ENCODE results near the gene CXCL17. TPM values are rescaled to one million over a fixed set of nuclear protein-coding genes. Genes with fewer than 3 reads are reported as not detected.
A peak's percentile ranks its signal among the peaks of the same experiment; 100 is the strongest.

The CXCL17 gene
- total RNA-seq, 2 donors from 2014 or later = 2.4 to 4.8 TPM

DNA sequence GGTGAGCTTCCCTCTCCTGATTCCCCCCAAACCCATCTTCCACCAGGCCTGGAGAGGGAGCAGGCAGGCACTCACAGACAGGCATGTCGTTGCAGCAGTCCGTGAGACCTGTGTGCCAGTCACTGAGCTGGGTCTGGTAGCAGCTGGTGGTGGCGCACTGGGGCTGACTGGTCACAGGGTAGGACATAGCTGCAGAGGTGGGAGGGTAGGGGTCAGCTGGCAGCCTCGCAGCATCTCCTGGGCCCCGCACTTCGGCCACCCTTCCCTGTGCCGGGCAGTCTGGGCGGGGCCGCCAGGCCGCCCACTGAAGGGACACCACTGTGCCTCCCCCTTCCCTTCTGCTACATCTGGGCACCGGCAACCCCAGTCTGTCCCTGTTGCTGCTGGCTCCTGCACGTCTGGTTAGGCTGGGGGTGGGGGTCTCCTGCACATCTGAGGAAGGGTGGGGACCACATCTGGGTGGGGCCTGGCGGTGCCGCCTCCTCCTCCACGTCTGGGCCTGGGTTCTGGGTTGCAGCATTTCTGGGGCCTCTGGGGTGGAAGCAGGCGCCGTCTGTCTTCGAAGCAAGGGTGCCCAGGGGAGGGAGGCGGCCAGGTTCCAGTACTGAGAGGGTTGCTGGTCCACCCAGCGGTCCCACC lies 53.8 kb downstream of the CXCL17 start:
- WGBS = 78% methylated on average over 20 of the region's 20 CpGs
- intact Hi-C loops (cut with DNase I) = no loop called here
- TF ChIP-seq, protein P1, sequence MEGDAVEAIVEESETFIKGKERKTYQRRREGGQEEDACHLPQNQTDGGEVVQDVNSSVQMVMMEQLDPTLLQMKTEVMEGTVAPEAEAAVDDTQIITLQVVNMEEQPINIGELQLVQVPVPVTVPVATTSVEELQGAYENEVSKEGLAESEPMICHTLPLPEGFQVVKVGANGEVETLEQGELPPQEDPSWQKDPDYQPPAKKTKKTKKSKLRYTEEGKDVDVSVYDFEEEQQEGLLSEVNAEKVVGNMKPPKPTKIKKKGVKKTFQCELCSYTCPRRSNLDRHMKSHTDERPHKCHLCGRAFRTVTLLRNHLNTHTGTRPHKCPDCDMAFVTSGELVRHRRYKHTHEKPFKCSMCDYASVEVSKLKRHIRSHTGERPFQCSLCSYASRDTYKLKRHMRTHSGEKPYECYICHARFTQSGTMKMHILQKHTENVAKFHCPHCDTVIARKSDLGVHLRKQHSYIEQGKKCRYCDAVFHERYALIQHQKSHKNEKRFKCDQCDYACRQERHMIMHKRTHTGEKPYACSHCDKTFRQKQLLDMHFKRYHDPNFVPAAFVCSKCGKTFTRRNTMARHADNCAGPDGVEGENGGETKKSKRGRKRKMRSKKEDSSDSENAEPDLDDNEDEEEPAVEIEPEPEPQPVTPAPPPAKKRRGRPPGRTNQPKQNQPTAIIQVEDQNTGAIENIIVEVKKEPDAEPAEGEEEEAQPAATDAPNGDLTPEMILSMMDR (IDR thresholded peaks at IDR 0.05) = no peak
- TF ChIP-seq POLR2A (IDR thresholded peaks at IDR 0.05) = no peak
- no peak for TF ChIP-seq POLR2AphosphoS5 (IDR thresholded peaks at IDR 0.05)
- H3K36me3 ChIP-seq = no peaks in the 10 kb centered on the region
- H3K27me3 ChIP-seq (replicated peaks; ENCODE audit: insufficient read depth) = no peaks in the 10 kb centered on the region
- no peaks in the 10 kb centered on the region for H3K4me1 ChIP-seq (replicated peaks)
- no peak for DNase-seq (ENCODE audit: low spot score)
- no peaks in the 10 kb centered on the region for H3K9me3 ChIP-seq
- H3K4me3 ChIP-seq = no peak overlapping the region
- no peak overlapping the region for H3K27ac ChIP-seq

DNA sequence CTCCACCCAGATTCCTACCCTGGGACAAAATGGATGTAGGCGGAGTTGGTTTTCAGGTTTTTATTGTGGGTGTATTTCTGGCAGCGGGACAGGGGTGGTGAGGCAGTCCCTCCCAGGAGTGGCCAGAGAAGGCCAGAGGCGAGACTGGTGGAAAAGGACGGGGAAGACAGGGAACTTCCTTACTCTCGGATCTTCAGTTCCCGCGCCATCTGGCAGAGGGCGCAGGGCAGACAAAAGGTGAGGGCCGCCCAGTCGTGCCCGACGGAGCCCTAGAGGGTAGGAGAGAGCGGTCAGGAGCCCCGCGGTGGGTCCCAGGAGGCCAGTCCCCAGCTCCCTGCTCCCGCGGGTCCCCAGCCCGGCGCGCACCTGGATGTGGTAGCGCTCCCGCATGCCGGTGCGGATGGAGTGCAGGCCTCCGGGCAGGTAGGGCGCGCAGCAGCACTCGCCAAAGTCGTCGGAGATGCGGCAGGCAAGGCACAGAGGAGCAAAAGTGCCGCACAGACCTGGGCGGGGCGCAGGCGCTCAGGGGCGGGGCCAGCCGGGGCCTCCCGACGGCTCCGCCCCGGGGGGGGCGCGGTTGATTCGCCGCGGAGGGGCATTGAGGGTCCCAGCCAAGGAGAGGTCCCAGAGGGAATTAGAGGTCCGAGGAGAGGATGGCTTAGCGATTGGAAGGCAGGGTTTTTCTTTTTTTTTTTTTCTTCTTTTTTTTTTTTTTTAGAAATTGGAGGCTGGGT lies 55.6 kb downstream of the CXCL17 start:
- H3K27me3 ChIP-seq (replicated peaks; ENCODE audit: insufficient read depth) = no peaks in the 10 kb centered on the region

DNA sequence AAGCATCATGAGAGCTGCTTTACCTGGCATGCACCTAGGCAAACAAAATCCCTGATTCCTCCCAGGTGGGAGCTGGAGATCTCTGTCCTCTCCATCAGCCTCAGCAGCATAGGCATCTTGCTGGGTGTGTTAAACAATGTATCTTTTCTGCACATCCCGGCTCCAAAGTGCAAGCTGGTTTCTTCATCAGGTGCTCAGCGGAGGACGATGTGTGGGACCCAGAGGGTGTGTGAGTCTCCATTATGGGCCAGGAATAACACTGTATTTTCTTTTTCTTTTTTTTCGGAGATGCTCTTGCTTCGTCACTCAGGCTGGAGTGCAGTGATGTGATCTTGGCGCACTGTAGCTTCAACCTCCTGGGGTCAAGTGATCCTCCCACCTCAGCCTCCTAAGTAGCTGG lies 62.6 kb downstream of the CXCL17 start:
- DNase-seq (ENCODE audit: low spot score) = no peak
- no peaks in the 10 kb centered on the region for H3K36me3 ChIP-seq
- TF ChIP-seq, protein P1 (IDR thresholded peaks at IDR 0.05) = no peak
- TF ChIP-seq POLR2A (IDR thresholded peaks at IDR 0.05) (no peak), POLR2AphosphoS5 (IDR thresholded peaks at IDR 0.05) (no peak)
- no peak overlapping the region for H3K4me3 ChIP-seq
- H3K27me3 ChIP-seq (replicated peaks; ENCODE audit: insufficient read depth) = no peaks in the 10 kb centered on the region
- WGBS = 76% methylated on average over 6 of the region's 6 CpGs
- intact Hi-C loops (cut with DNase I) = no loop called here
- H3K9me3 ChIP-seq = no peaks in the 10 kb centered on the region
- no peak overlapping the region for H3K27ac ChIP-seq
- H3K4me1 ChIP-seq (replicated peaks) = no peaks in the 10 kb centered on the region

More for the DNA sequence above, 55.6 kb downstream of the CXCL17 start:
- peak; percentile 67 for DNase-seq (ENCODE audit: low spot score)
- Histone ChIP-seq H3K4me1 (replicated peaks) (no peaks in the 10 kb centered on the region), H3K4me3 (peak overlapping the region; percentile 29 to 37), H3K27ac (peak overlapping the region; percentile 69 to 76), H3K9me3 (no peaks in the 10 kb centered on the region), H3K36me3 (no peaks in the 10 kb centered on the region)
- TF ChIP-seq, protein P1 (IDR thresholded peaks at IDR 0.05) = peak; percentile 12 to 64 (median 38)
- peak; percentile 61 for TF ChIP-seq POLR2AphosphoS5 (IDR thresholded peaks at IDR 0.05)
- peak; percentile 34 for TF ChIP-seq POLR2A (IDR thresholded peaks at IDR 0.05)
- 2% methylated on average over 42 of the region's 48 CpGs for WGBS
- intact Hi-C loops (cut with DNase I) = no loop called here

Small RNA genes within 50 kb of the gene (small RNA-seq; reads per million reads assigned to genes)
- 0 reads per million in 2 donors for gene RNU4-60P

Other genes starting within 250 kb of the CXCL17 start
- 10 to 100 TPM; 70.3 to 98.1 TPM for gene DEDD2, start 225.3 kb downstream of the CXCL17 start, total RNA-seq
- gene ZNF526, start 222.6 kb downstream of the CXCL17 start, total RNA-seq = 10 to 100 TPM in 1 of 2 donors, 1 to 10 TPM in 1; 8.2 to 14.1 TPM
- 10 to 100 TPM; 37.1 to 61.6 TPM for gene GSK3A, start 200.3 kb downstream of the CXCL17 start, total RNA-seq
- gene ERF, start 187.8 kb downstream of the CXCL17 start, total RNA-seq = 100 to 1,000 TPM in 1 of 2 donors, 10 to 100 TPM in 1; 33.9 to 121 TPM
- 100 to 1,000 TPM in 1 of 2 donors, 10 to 100 TPM in 1; 64.6 to 145 TPM for gene CIC, start 173.7 kb downstream of the CXCL17 start, total RNA-seq
- gene PRR19, start 140.8 kb downstream of the CXCL17 start, total RNA-seq = 1 to 10 TPM in 1 of 2 donors, under 1 TPM in 1; 0.32 to 8.4 TPM
- 10 to 100 TPM; 36.6 to 48.5 TPM for gene PAFAH1B3, start 140.3 kb downstream of the CXCL17 start, total RNA-seq
- under 1 TPM in 1 of 2 donors, not detected in 1; 0.85 TPM for gene TMEM145, start 129.6 kb downstream of the CXCL17 start, total RNA-seq
- 10 to 100 TPM; 22.8 to 30.7 TPM for gene MEGF8, start 117.3 kb downstream of the CXCL17 start, total RNA-seq
- 1 to 10 TPM; 3.4 to 9.4 TPM for gene CNFN, start 52.6 kb downstream of the CXCL17 start, total RNA-seq
- gene LIPE, start 15.6 kb downstream of the CXCL17 start, total RNA-seq = 10 to 100 TPM; 10.2 to 24.8 TPM
- 10 to 100 TPM; 21.4 to 35.8 TPM for gene CEACAM1, start 85.5 kb upstream of the CXCL17 start, total RNA-seq
- gene CEACAM8, start 152.0 kb upstream of the CXCL17 start, total RNA-seq = not detected

All from prostate gland (tissue), 2 donors.